Right lobe of liver (tissue), 6 donors: Measurements from ENCODE around the gene FOXI3. TPM values are rescaled to one million over a fixed set of nuclear protein-coding genes. Genes with fewer than 3 reads are reported as not detected.

ENCODE experiments used
- ATAC-seq, 4 donors: fragments of 200-7000 bp; cut with Tn5 transposase; one replicate each; pipeline ENCODE4 v1.9.1; 2020; ENCODE audit warnings: mild to moderate bottlenecking in 4 of 4, moderate library complexity in 4 of 4
- DNase-seq, 3 donors: peaks; one replicate each; pipeline ENCODE4 v3.0.0-alpha.2; 2020
- H3K27ac ChIP-seq, 3 donors: fragments of 200-600 bp; one replicate each; pipeline ENCODE4 v1.8.0; 2022
- H3K27me3 ChIP-seq, 2 donors: fragments of 200-600 bp; one replicate each; pipeline ENCODE4 v1.8.0; 2022
- H3K36me3 ChIP-seq, 4 donors: fragments of 200-600 bp; sonication (generic) in 1 of 4; one replicate each; pipeline versions ENCODE4 v1.5.1 to v1.8.0; 2017 to 2022; ENCODE audit warnings: control low read depth in 1 of 4
- H3K4me1 ChIP-seq, 4 donors: fragments of 200-600 bp; sonication (generic) in 1 of 4; one replicate each; pipeline versions ENCODE4 v1.5.1 to v1.8.0; 2017 to 2022; ENCODE audit warnings: control low read depth in 1 of 4
- H3K4me3 ChIP-seq, 3 donors: fragments of 200-600 bp; one replicate each; pipeline ENCODE4 v1.8.0; 2022
- H3K9me3 ChIP-seq, 4 donors: fragments of 200-600 bp; sonication (generic) in 1 of 4; one replicate each; pipeline versions ENCODE4 v1.5.1 to v1.8.0; 2017 to 2022; ENCODE audit warnings: control low read depth in 1 of 4
- POLR2A ChIP-seq: fragments of 450-650 bp; IDR thresholded peaks from one replicate; pipeline ENCODE4 v1.6.1; 2017; ENCODE audit warnings: antibody characterized with exemption, mild to moderate bottlenecking
- WGBS: methylation state at CpG from one replicate; pipeline ENCODE4 v1.1.6; 2018; ENCODE audit warnings: low coverage, low lambda C conversion rate; ENCODE audit not compliant: insufficient coverage; ENCODE audit errors: missing lambda C conversion rate; 5-methylcytosine and 5-hydroxymethylcytosine counted together
- intact Hi-C, 2 donors: fragments of 100-400 bp; cut with DNase I; formaldehyde crosslinking; loops; one replicate each; pipeline versions ENCODE4 v1.11.2 to v1.14.1; 2022
- total RNA-seq, 6 experiments: library from RNA; depleted of rRNA in 2 of 6; stranded (reverse); fragments of >200 nt in 2 of 6; fragmentation: NEBNext Ultra II Directional in 3 of 6; extraction: Animal tissue kit (Norgen Biotek cat#: 25700) in 3 of 6; gene quantifications; one replicate each; pipeline versions ENCODE4 v1.1.0 to v1.2.4, GENCODE V29; 2016 to 2023
- TF ChIP-seq, protein P1 (sequence below), 4 donors: fragments of 200-600 bp in 3 of 4; fragments of 450-650 bp in 1 of 4; IDR thresholded peaks; one replicate each; pipeline versions ENCODE4 v1.5.1 to v1.8.0; 2016 to 2022; ENCODE audit warnings: antibody characterized with exemption in 4 of 4, mild to moderate bottlenecking in 2 of 4
- donor health status: DM: no; HTN: yes; CAD: no.
- donor health status: DM: no; HTN: no; CAD: no.
- donor health status: DM: no; HTN: no; CAD: no.
- donor health status: DM: no; HTN: yes; CAD: no.
- donor health status: DM: no; HTN: yes; CAD: no.

Gene FOXI3
- total RNA-seq, 6 experiments from 2014 or later: not detected

DNA sequence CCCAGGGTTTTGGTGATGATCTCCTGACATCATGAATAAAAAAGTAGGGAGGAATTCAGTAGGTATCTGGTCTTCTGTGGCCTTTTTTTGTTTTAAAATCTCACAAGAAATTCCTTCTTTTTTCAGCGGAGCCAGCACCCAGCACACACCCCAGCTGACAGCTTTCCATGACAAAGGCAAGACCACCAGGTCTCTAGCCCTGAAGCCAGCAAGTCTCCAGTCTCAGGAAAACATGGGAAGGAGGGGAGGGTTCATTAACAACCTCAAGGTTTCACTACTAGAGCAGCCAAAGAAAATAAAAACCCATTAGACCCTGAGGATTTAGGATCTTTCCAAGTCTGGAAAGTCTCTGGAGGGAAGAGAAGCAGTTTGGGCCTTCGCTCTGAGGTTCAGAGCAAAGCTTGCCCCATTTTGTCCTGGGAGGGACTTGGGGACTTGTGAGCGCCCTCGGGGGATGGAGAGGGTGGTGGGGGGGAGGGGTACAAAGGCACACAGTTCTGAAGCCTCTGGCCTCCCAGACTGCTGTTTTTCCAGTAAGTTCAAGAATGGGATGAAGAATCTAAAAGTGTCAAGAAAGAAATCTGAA, 9.0 kb downstream of the FOXI3 start:
- Histone ChIP-seq H3K4me1 (no peaks in the 10 kb centered on the region), H3K27me3 (no peaks in the 10 kb centered on the region), H3K9me3 (no peaks in the 10 kb centered on the region), H3K4me3 (no peak overlapping the region), H3K27ac (no peak overlapping the region), H3K36me3 (no peaks in the 10 kb centered on the region)
- TF ChIP-seq, protein P1, sequence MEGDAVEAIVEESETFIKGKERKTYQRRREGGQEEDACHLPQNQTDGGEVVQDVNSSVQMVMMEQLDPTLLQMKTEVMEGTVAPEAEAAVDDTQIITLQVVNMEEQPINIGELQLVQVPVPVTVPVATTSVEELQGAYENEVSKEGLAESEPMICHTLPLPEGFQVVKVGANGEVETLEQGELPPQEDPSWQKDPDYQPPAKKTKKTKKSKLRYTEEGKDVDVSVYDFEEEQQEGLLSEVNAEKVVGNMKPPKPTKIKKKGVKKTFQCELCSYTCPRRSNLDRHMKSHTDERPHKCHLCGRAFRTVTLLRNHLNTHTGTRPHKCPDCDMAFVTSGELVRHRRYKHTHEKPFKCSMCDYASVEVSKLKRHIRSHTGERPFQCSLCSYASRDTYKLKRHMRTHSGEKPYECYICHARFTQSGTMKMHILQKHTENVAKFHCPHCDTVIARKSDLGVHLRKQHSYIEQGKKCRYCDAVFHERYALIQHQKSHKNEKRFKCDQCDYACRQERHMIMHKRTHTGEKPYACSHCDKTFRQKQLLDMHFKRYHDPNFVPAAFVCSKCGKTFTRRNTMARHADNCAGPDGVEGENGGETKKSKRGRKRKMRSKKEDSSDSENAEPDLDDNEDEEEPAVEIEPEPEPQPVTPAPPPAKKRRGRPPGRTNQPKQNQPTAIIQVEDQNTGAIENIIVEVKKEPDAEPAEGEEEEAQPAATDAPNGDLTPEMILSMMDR (IDR thresholded peaks at IDR 0.05): no peak
- TF ChIP-seq POLR2A: no peak
- ATAC-seq (no peak), DNase-seq (no peak)
- WGBS: 58% methylated on average over 2 of the region's 4 CpGs
- intact Hi-C loops: no loop called here

DNA sequence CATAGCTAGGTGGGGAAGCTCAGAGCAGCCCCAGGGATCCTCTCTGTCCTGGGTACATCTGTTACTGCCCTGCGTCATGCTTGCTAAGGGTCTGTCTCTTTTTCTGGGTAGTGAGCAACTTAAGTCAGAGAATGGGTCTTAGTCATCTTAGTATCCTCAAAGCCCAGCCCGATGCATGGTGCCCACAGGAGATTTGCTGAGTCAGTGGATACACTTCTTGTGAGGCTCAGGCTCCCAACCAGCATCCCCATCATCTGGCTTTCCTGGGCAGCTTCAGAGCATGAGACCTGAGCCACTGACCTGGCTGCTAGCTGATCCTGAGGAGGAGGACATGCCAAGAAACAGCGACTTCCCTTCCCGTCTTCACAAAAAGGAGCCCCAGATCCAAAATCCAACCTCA, 10.0 kb downstream of the FOXI3 start:
- no peaks in the 10 kb centered on the region for H3K36me3 ChIP-seq
- no peaks in the 10 kb centered on the region for H3K4me1 ChIP-seq
- no peaks in the 10 kb centered on the region for H3K9me3 ChIP-seq
- no peaks in the 10 kb centered on the region for H3K27me3 ChIP-seq
- intact Hi-C loops: no loop called here
- no peak for TF ChIP-seq POLR2A
- TF ChIP-seq, protein P1 (IDR thresholded peaks at IDR 0.05): no peak
- WGBS: 83% methylated on average over 2 of the region's 4 CpGs
- H3K4me3 ChIP-seq: no peak overlapping the region
- ATAC-seq: no peak
- no peak overlapping the region for H3K27ac ChIP-seq
- DNase-seq: no peak

DNA sequence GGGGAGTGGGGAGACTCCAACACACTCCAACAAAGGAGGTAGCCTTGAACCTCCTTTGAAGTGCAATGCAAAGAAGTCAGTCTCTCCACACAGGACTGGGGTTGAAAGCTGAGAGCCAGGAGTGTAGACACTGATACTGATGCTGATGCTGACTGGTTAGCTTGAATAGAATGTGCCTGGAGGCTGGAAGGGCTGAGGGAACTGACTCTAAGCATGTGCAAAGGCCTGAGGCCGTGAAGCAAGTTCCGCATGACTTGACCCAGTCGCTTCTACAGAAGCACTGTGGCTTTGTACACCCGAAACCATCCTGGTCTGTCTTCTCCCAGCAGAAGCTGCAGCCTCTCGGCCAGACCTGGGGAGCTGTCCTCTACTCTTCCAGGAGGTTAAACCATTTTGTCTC, 10.4 kb downstream of the FOXI3 start:
- H3K36me3 ChIP-seq: no peaks in the 10 kb centered on the region
- no peak for TF ChIP-seq POLR2A
- TF ChIP-seq, protein P1 (IDR thresholded peaks at IDR 0.05): no peak
- intact Hi-C loops: no loop called here
- no peak overlapping the region for H3K27ac ChIP-seq
- H3K9me3 ChIP-seq: no peaks in the 10 kb centered on the region
- ATAC-seq (no peak), DNase-seq (no peak)
- no peaks in the 10 kb centered on the region for H3K27me3 ChIP-seq
- H3K4me1 ChIP-seq: no peaks in the 10 kb centered on the region
- WGBS: no CpG with 5 or more reads among the region's 5 CpGs
- H3K4me3 ChIP-seq: no peak overlapping the region

DNA sequence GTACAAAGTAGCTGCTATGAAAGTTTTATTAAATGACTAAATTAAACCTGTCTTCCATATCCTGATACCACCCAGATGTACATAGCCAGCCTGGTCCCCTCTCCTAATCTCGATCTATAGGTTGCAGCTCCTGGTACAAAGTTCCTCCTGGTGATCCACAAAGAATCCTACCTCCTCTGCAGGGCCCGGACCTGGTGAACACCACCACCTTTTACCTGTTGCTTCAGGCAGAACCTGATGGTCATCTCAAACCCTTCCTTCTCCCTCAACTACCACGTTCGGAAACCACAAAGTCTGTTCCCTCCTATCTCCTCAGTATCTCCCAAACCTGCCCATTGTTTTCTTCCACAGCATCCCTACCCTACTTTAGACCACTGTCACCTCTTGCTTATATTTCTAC, 15.5 kb downstream of the FOXI3 start:
- Histone ChIP-seq H3K27me3 (no peaks in the 10 kb centered on the region), H3K4me3 (no peak overlapping the region), H3K27ac (no peak overlapping the region), H3K4me1 (no peaks in the 10 kb centered on the region), H3K9me3 (no peaks in the 10 kb centered on the region), H3K36me3 (no peaks in the 10 kb centered on the region)
- WGBS: 50% methylated on average over 2 of the region's 4 CpGs
- ATAC-seq (no peak), DNase-seq (no peak)
- intact Hi-C loops: no loop called here
- TF ChIP-seq, protein P1 (IDR thresholded peaks at IDR 0.05): no peak
- no peak for TF ChIP-seq POLR2A

DNA sequence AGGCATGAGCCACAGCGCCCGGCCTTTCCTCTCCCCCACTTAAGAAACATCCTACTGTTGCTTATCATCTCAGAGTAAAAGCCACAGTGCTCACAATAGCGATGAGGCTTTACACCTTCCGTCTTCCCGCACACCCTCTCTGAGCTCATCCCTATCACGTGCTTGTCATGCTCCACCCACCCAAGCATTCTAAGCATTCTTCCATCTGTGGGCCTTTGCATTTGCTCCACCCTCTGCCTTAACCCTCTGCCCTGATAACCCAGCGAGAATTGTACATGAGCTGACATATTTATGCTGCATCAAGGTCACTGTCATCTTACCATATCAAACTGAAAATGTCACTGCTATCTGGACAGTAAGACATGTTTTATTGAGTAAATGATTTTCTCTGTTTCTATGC, 22.6 kb downstream of the FOXI3 start:
- H3K9me3 ChIP-seq: no peaks in the 10 kb centered on the region
- WGBS: 81% methylated on average over 3 of the region's 7 CpGs
- no peaks in the 10 kb centered on the region for H3K36me3 ChIP-seq
- H3K27ac ChIP-seq: no peak overlapping the region
- ATAC-seq (no peak), DNase-seq (no peak)
- no peak overlapping the region for H3K4me3 ChIP-seq
- H3K4me1 ChIP-seq: no peaks in the 10 kb centered on the region
- intact Hi-C loops: no loop called here
- TF ChIP-seq POLR2A: no peak
- TF ChIP-seq, protein P1 (IDR thresholded peaks at IDR 0.05): no peak
- H3K27me3 ChIP-seq: no peaks in the 10 kb centered on the region
